Choroid plexus epithelial cell (primary cell): ENCODE measurements around the gene ASIC3.

Experiments used
- DNase-seq: peaks from one replicate; pipeline ENCODE4 v3.0.0-alpha.2; 2010; ENCODE audit warnings: low read depth
- H3K4me3 ChIP-seq: 2 replicates; pipeline ENCODE4 v1.5.1; 2011; ENCODE audit warnings: low read depth, mild to moderate bottlenecking, control low read depth, low read length, moderate library complexity
- CTCF ChIP-seq: conservative IDR thresholded peaks from 2 replicates; pipeline ENCODE4 v1.5.1; 2011; ENCODE audit warnings: low read depth, mild to moderate bottlenecking, control low read depth, inconsistent platforms, low read length, moderate library complexity

The ASIC3 gene

GRCh38 chr7:151053096-151053495 lies 4.8 kb downstream of the ASIC3 start:
- TF ChIP-seq CTCF: no peak
- no peak for DNase-seq
- H3K4me3 ChIP-seq: no peak overlapping the region

GRCh38 chr7:151053751-151054150 lies 5.4 kb downstream of the ASIC3 start:
- no peak for DNase-seq
- TF ChIP-seq CTCF: no peak

GRCh38 chr7:151056283-151056665 lies 7.9 kb downstream of the ASIC3 start:
- H3K4me3 ChIP-seq: no peak overlapping the region
- no peak for DNase-seq
- TF ChIP-seq CTCF: no peak

More at GRCh38 chr7:151053751-151054150, 5.4 kb downstream of the ASIC3 start:
- no peak overlapping the region for H3K4me3 ChIP-seq

GRCh38 chr7:151056666-151057505 lies 8.6 kb downstream of the ASIC3 start:
- peak overlapping the region; percentile 78 for H3K4me3 ChIP-seq
- DNase-seq: no peak
- no peak for TF ChIP-seq CTCF

GRCh38 chr7:151057506-151057988 lies 9.2 kb downstream of the ASIC3 start, which contains the start of gene CDK5:
TSS of gene CDK5 (minus strand) at chr7:151057897. CDS start at chr7:151057848, 49 bp downstream.
- DNase-seq: no peak
- TF ChIP-seq CTCF: no peak

GRCh38 chr7:151057989-151058780 lies 9.9 kb downstream of the ASIC3 start:
- TF ChIP-seq CTCF: no peak
- peak overlapping the region; percentile 78 for H3K4me3 ChIP-seq
- peak; percentile 100 for DNase-seq

More at GRCh38 chr7:151057506-151057988, 9.2 kb downstream of the ASIC3 start, which contains the start of gene CDK5:
- H3K4me3 ChIP-seq: peak within 1 kb of the TSS; percentile 78
